Stomach (tissue), 9 donors: ENCODE measurements around the gene TOX3. TPM values are rescaled to one million over a fixed set of nuclear protein-coding genes. Genes with fewer than 3 reads are reported as not detected.

Source experiments
- DNase-seq, 2 donors: peaks; one replicate each; pipeline versions ENCODE4 v3.0.0 to v3.0.0-alpha.2; 2013 to 2019
- H3K27ac ChIP-seq, 5 donors: fragments of 200-600 bp in 4 of 5; sonication (generic) in 4 of 5; one replicate each; pipeline ENCODE4 v1.5.1; 2013 to 2019; ENCODE audit warnings: mild to moderate bottlenecking in 1 of 5, moderate library complexity in 1 of 5
- H3K27me3 ChIP-seq, 3 donors: fragments of 200-600 bp; sonication (generic); one replicate each; pipeline ENCODE4 v1.5.1; 2017 to 2019; ENCODE audit warnings: mixed run types in 1 of 3
- H3K36me3 ChIP-seq, 4 donors: fragments of 200-600 bp; sonication (generic); 1 replicate in 3 of 4; 2 replicates in 1 of 4; pipeline ENCODE4 v1.5.1; 2016 to 2019
- H3K4me1 ChIP-seq, 4 donors: fragments of 200-600 bp; sonication (generic); one replicate each; pipeline ENCODE4 v1.5.1; 2016 to 2019
- H3K4me3 ChIP-seq, 4 donors: fragments of 200-600 bp; sonication (generic) in 3 of 4; one replicate each; pipeline ENCODE4 v1.5.1; 2016 to 2019; ENCODE audit warnings: mild to moderate bottlenecking in 1 of 4
- H3K9me3 ChIP-seq, 4 donors: fragments of 200-600 bp; sonication (generic); one replicate each; pipeline ENCODE4 v1.5.1; 2016 to 2019
- CTCF ChIP-seq, 7 experiments: fragments of 450-650 bp in 4 of 7; fragments of 200-600 bp in 3 of 7; sonication (generic) in 3 of 7; IDR thresholded peaks; one replicate each; pipeline ENCODE4 v1.5.1; 2016 to 2019; ENCODE audit warnings: antibody characterized with exemption in 7 of 7, control low read depth in 2 of 7, mild to moderate bottlenecking in 1 of 7
- EP300 ChIP-seq: sonication (generic); formaldehyde crosslinking; IDR thresholded peaks from one replicate; pipeline ENCODE4 v1.6.1; 2017; ENCODE audit warnings: antibody characterized with exemption
- POLR2A ChIP-seq, 4 donors: fragments of 450-650 bp; IDR thresholded peaks; one replicate each; pipeline ENCODE4 v1.6.1; 2016; ENCODE audit warnings: antibody characterized with exemption in 4 of 4, control low read depth in 2 of 4, mild to moderate bottlenecking in 1 of 4, moderate library complexity in 1 of 4
- POLR2AphosphoS5 ChIP-seq, 3 donors: sonication (generic); formaldehyde crosslinking; IDR thresholded peaks; one replicate each; pipeline ENCODE4 v1.6.1; 2016; ENCODE audit warnings: antibody characterized with exemption in 3 of 3
- WGBS, 5 donors: extraction: QIAGEN DNeasy Blood & Tissue Kit in 3 of 5; methylation state at CpG; one replicate each; pipeline versions ENCODE4 v1.1.5 to v1.1.7; 2013 to 2018; 5-methylcytosine and 5-hydroxymethylcytosine counted together
- intact Hi-C: fragments of 100-400 bp; cut with DNase I; formaldehyde crosslinking; loops from one replicate; pipeline ENCODE4 v1.15.1; 2023; ENCODE audit warnings: low total_unique reads
- polyA plus RNA-seq, 3 donors: library from polyadenylated mRNA; stranded (reverse); fragments of 200-250 nt; gene quantifications; one replicate each; pipeline ENCODE4 v1.2.3, GENCODE V29; 2013
- total RNA-seq, 5 donors: library from RNA; depleted of rRNA; stranded (reverse); fragments of >200 nt; gene quantifications; one replicate each; pipeline versions ENCODE4 v1.1.0 to v1.2.3, GENCODE V29; 2014 to 2016
- donor health status: healthy with polysubstance abuse.
- donor health status: Bipolar disorder and iron deficiency.
- donor health status: healthy.

The TOX3 gene
- total and polyA plus RNA-seq, 8 donors, result 6.4 to 169 (median 11.1) TPM

DNA sequence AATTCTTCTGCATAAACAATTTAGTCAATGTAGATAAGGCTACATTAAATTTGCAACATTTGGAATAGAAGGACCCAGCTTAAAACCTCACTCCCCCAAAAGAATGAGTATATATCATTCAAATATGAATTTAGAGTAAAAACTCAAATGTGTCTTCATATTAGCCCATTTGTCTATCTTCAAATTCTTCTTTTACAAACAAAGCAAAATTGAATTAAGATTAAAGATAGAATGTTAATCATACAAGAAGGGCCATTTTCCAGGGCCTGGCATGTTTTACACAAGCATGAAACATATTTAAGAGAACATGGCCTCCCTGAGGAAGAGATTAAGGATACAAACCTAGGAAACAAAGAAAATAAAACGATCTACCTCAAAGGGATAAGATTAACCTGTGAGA is 8.4 kb downstream of the TOX3 start:
- Histone ChIP-seq H3K4me3 (no peak overlapping the region), H3K4me1 (peaks cover 8 to 49% (median 25%) of the 10 kb centered on the region in 4 donors), H3K9me3 (no peaks in the 10 kb centered on the region), H3K36me3 (no peaks in the 10 kb centered on the region), H3K27me3 (no peaks in the 10 kb centered on the region), H3K27ac (no peak overlapping the region)
- TF ChIP-seq POLR2A (IDR thresholded peaks at IDR 0.05), result no peak
- intact Hi-C loops, result no loop called here
- 23 to 43% (median 38%) methylated on average over 1 of the region's 1 CpG for whole genome bisulfite sequencing, 5 donors
- no peak for DNase-seq

- Histone ChIP-seq H3K4me1 (peaks cover 1 to 41% (median 25%) of the 10 kb centered on the region in 4 donors), H3K27ac (peak overlapping the region in 3 of 5 donors; percentile 21 to 72 (median 32)), H3K9me3 (no peaks in the 10 kb centered on the region), H3K27me3 (no peaks in the 10 kb centered on the region), H3K36me3 (no peaks in the 10 kb centered on the region), H3K4me3 (no peak overlapping the region)
- peak; percentile 26 to 51 for DNase-seq
- intact Hi-C loops, result no loop called here
- TF ChIP-seq POLR2AphosphoS5 (IDR thresholded peaks at IDR 0.05), result peak in 1 of 3 donors; percentile 16
- no peak for TF ChIP-seq EP300
- no peak for TF ChIP-seq POLR2A (IDR thresholded peaks at IDR 0.05)
- TF ChIP-seq CTCF (IDR thresholded peaks at IDR 0.05), result no peak
- whole genome bisulfite sequencing, 5 donors, result 17 to 31% (median 19%) methylated on average over 3 of the region's 3 CpGs
These were observed 9.4 kb downstream of the TOX3 start for GRCh38 chr16:52537516-52537915.

DNA sequence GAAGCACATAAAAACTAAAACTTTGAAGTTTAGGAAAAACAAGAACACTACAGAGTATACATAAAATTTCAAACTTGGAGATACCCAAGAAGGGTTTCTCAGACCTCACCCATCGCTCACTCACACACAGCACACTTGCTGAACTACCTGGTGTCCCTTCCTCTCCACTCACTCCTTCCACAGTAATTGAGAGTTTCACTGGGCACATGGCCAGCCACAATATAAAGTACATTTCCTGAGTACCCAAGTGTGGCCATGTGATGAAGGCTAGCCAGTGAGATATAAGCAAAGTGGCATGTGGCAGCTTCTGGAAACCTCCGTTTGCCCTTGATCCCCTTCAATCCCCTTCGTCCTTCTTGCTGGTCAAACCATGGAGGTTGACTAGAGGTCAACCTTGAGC is 11.9 kb downstream of the TOX3 start:
- no peak overlapping the region for H3K4me3 ChIP-seq
- 68 to 77% (median 69%) methylated on average over 3 of the region's 3 CpGs for WGBS, 5 donors
- H3K9me3 ChIP-seq, result no peaks in the 10 kb centered on the region
- no peaks in the 10 kb centered on the region for H3K36me3 ChIP-seq
- peak overlapping the region in 1 of 5 donors; percentile 38 for H3K27ac ChIP-seq
- TF ChIP-seq POLR2AphosphoS5 (IDR thresholded peaks at IDR 0.05) (no peak), EP300 (no peak), POLR2A (IDR thresholded peaks at IDR 0.05) (no peak), CTCF (IDR thresholded peaks at IDR 0.05) (no peak)
- peaks cover 0 to 36% (median 25%) of the 10 kb centered on the region in 4 donors for H3K4me1 ChIP-seq
- intact Hi-C loops, result no loop called here
- no peaks in the 10 kb centered on the region for H3K27me3 ChIP-seq
- DNase-seq, result peak; percentile 15 to 44

- H3K4me3 ChIP-seq, result no peak overlapping the region
- peak overlapping the region in 1 of 5 donors; percentile 28 for H3K27ac ChIP-seq
- no peaks in the 10 kb centered on the region for H3K9me3 ChIP-seq
- DNase-seq, result no peak
- H3K36me3 ChIP-seq, result no peaks in the 10 kb centered on the region
- H3K27me3 ChIP-seq, result no peaks in the 10 kb centered on the region
- H3K4me1 ChIP-seq, result peaks cover 4 to 34% (median 29%) of the 10 kb centered on the region in 4 donors
- 63 to 81% (median 72%) methylated on average over 1 of the region's 1 CpG for WGBS, 5 donors
- intact Hi-C loops, result no loop called here
- TF ChIP-seq POLR2AphosphoS5 (IDR thresholded peaks at IDR 0.05) (no peak), CTCF (IDR thresholded peaks at IDR 0.05) (no peak), POLR2A (IDR thresholded peaks at IDR 0.05) (no peak), EP300 (no peak)
These were observed 13.6 kb downstream of the TOX3 start for GRCh38 chr16:52533296-52533695.

- WGBS, 5 donors, result 72 to 85% (median 77%) methylated on average over 8 of the region's 8 CpGs
- intact Hi-C loops, result no loop called here
- TF ChIP-seq CTCF (IDR thresholded peaks at IDR 0.05), result no peak
- no peak for TF ChIP-seq EP300
- Histone ChIP-seq H3K4me3 (no peak overlapping the region), H3K36me3 (no peaks in the 10 kb centered on the region), H3K27ac (peak overlapping the region in 2 of 5 donors; percentile 19 to 28), H3K9me3 (no peaks in the 10 kb centered on the region), H3K27me3 (no peaks in the 10 kb centered on the region), H3K4me1 (peaks cover 4 to 34% (median 31%) of the 10 kb centered on the region in 4 donors)
- DNase-seq, result no peak
These were observed 14.6 kb downstream of the TOX3 start for GRCh38 chr16:52532384-52532783.
